A549 (cell line): ENCODE results near the gene SNRNP70.

Experiments used
- CTCF ChIP-seq: fragments of >200 bp; sonication (Bioruptor Twin); formaldehyde crosslinking; IDR thresholded peaks from 3 replicates; pipeline ENCODE4 v1.5.1; 2016
- EP300 ChIP-seq, 2 experiments: fragments of >200 bp; sonication (Bioruptor Twin); formaldehyde crosslinking; IDR thresholded peaks; 2 replicates in 1 of 2; 3 replicates in 1 of 2; pipeline ENCODE4 v1.6.1; 2016 to 2017
- KDM5A ChIP-seq: fragments of 200-600 bp; sonication (generic); IDR thresholded peaks from 2 replicates; pipeline ENCODE4 v1.6.1; 2016; ENCODE audit warnings: antibody characterized with exemption, mild to moderate bottlenecking
- MAFK ChIP-seq: fragments of 450-650 bp; IDR thresholded peaks from 2 replicates; pipeline ENCODE4 v1.6.1; 2014; ENCODE audit not compliant: partially characterized antibody
- POLR2A ChIP-seq: IDR thresholded peaks from 2 replicates; pipeline ENCODE4 v1.6.1; 2012; ENCODE audit warnings: mild to moderate bottlenecking, low read length
- RNF2 ChIP-seq: fragments of 200-600 bp; sonication (generic); IDR thresholded peaks from 2 replicates; pipeline ENCODE4 v1.6.1; 2016; ENCODE audit warnings: low read depth, mild to moderate bottlenecking, antibody characterized with exemption, moderate library complexity, borderline replicate concordance
- SREBF2 ChIP-seq: fragments of 450-650 bp; IDR thresholded peaks from 2 replicates; pipeline ENCODE4 v1.6.1; 2014; ENCODE audit warnings: mild to moderate bottlenecking, moderate library complexity
- USF2 ChIP-seq: fragments of 450-650 bp; IDR thresholded peaks from 2 replicates; pipeline ENCODE4 v1.6.1; 2014; ENCODE audit warnings: antibody characterized with exemption
- ZC3H11A ChIP-seq: fragments of 450-650 bp; IDR thresholded peaks from 2 replicates; pipeline ENCODE4 v1.6.1; 2014; ENCODE audit warnings: antibody characterized with exemption, mild to moderate bottlenecking

GRCh38 chr19:49071860-49072547 lies 13.2 kb upstream of the SNRNP70 start:
- TF ChIP-seq CTCF (no peak), SREBF2 (no peak), RNF2 (no peak), USF2 (no peak), EP300 (IDR thresholded peaks at IDR 0.05) (no peak), KDM5A (no peak), ZC3H11A (no peak), MAFK (no peak), POLR2A (no peak)
